ENCODE results near the gene FAM83G.

Gene FAM83G

DNA sequence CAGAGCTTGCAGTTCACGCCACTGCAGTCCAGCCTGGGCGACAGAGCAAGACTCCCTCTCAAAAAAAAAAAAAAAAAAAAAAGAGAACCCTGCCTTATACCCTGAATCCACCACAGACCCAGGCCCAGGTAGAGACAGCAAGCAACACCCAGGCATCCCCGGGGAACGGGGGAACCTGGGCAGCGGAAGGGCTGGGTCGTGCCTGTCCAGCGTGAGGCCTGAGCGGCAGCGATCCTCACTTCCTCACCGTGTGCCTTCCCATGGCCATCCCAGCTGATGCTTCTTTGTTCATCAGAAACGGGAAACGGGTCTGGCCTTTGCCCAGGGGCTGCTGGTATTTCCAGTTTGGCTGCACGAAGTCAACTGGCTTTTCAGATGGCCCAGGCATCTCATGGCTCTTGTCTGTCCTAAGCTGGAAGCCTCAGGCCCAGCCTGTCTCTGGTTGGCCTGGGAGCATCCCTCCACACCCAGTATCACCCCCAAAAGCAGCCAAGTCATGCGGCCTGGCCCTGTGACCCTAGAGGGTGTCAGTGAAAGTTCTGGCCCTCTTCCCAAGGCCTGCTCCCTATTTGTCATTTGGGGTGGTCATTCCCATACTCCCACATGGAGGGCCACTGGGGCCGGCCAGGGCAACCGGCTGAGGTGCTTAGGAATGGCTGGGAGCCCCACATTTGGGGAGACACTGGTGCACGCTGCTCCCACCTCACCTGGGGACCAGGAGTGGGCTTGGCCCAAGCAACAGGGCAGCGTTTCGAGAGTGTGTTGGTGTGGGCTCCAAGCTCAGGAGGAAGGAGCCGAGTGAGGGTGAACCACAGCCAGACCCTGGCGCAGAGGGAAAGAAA is 20.1 kb downstream of the FAM83G start:
- DNase-seq (ENCODE audit: extremely low spot score), result no peak
- CTCF ChIA-PET, result interaction anchor here (0.8 to 3.6 kb wide), 4 partner anchors 14 to 24 kb away, joined by 3 to 15 read pairs (median 4); no protein-coding TSS in a partner anchor

GRCh38 chr17:18981642-18982424 is 22.7 kb downstream of the FAM83G start:
- TF ChIP-seq CTCF (IDR thresholded peaks at IDR 0.05; ENCODE audit: control extremely low read depth, extremely low read depth, low read depth, missing control alignments), result no peak
- no peak for DNase-seq (ENCODE audit: extremely low spot score)
- ChIA-PET POLR2A (no interaction called here), CTCF (interaction anchor here (1.5 kb wide), 1 partner anchor 21 kb away, joined by 6 read pairs; no protein-coding TSS in a partner anchor)

More for the DNA sequence above, 20.1 kb downstream of the FAM83G start:
- POLR2A ChIA-PET, result no interaction called here
- no peak for TF ChIP-seq CTCF (IDR thresholded peaks at IDR 0.05; ENCODE audit: control extremely low read depth, extremely low read depth, low read depth, missing control alignments)

DNA sequence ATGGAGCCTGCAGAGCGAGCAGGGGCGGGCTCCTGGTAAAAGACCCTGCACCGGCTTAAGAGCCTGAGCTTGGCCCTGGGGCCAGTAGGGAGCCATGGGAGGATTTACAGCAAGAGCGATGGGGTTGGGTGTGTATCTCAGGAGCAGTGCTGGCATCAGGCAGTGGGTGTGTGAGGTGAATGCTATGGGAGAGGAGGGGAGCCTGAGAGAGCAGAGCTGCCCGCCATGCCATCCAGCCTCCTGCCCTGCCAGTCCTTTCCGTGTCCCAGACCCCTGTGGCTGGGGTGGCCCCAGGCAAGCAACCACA is 23.3 kb downstream of the FAM83G start:
- TF ChIP-seq CTCF (IDR thresholded peaks at IDR 0.05; ENCODE audit: control extremely low read depth, extremely low read depth, low read depth, missing control alignments), result no peak
- DNase-seq (ENCODE audit: extremely low spot score), result no peak
- ChIA-PET CTCF (interaction anchor here (1.5 kb wide), 1 partner anchor 20 kb away, joined by 6 read pairs; no protein-coding TSS in a partner anchor), POLR2A (no interaction called here)

- no peak for DNase-seq (ENCODE audit: extremely low spot score)
- CTCF ChIA-PET, result interaction anchor here (12.3 kb wide), 1 partner anchor 19 kb away, joined by 78 read pairs; no protein-coding TSS in a partner anchor
- TF ChIP-seq CTCF (IDR thresholded peaks at IDR 0.05; ENCODE audit: control extremely low read depth, extremely low read depth, low read depth, missing control alignments), result no peak
- POLR2A ChIA-PET, result no interaction called here
Observed at GRCh38 chr17:18980682-18981334, 23.8 kb downstream of the FAM83G start.

- ChIA-PET CTCF (interaction anchor here (12.3 kb wide), 1 partner anchor 17 kb away, joined by 78 read pairs; no protein-coding TSS in a partner anchor), POLR2A (no interaction called here)
- DNase-seq (ENCODE audit: extremely low spot score), result no peak
- no peak for TF ChIP-seq CTCF (IDR thresholded peaks at IDR 0.05; ENCODE audit: control extremely low read depth, extremely low read depth, low read depth, missing control alignments)
Observed at GRCh38 chr17:18978655-18979054, 25.9 kb downstream of the FAM83G start.

DNA sequence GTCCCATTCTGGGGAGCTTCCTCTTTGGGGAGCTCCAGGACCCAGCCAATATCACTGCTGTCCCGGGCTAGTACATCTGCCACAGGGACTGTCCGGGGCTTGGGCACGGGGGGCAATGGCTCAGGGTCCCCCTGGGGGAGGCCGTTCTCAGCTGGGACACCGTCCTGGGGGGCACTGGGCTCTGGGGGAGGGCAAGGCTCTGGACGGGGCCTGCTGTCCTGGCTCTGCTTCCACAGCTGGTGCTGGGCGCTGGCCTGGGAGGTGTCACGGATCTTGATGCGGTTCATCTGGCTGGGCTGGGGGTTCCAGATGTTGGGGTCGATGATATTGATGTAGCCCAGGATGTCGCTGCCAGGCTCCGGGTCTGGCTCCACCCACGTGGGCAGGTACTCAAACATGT is 26.5 kb downstream of the FAM83G start:
- DNase-seq (ENCODE audit: extremely low spot score), result no peak
- TF ChIP-seq CTCF (IDR thresholded peaks at IDR 0.05; ENCODE audit: control extremely low read depth, extremely low read depth, low read depth, missing control alignments), result no peak
- ChIA-PET POLR2A (no interaction called here), CTCF (interaction anchor here (12.3 kb wide), 1 partner anchor 16 kb away, joined by 78 read pairs; no protein-coding TSS in a partner anchor)
